Prostate gland (tissue), 2 donors: ENCODE data around the gene ZBTB7C. TPM values are rescaled to one million over a fixed set of nuclear protein-coding genes. Genes with fewer than 3 reads are reported as not detected.

Experiments
- DNase-seq: peaks from one replicate; pipeline ENCODE4 v3.0.0-alpha.2; 2019; ENCODE audit warnings: low spot score
- H3K27ac ChIP-seq, 2 donors: fragments of 200-600 bp; sonication (generic); 2 replicates each; pipeline ENCODE4 v1.5.1; 2017 to 2019
- H3K27me3 ChIP-seq: fragments of 200-600 bp; sonication (generic); replicated peaks from 2 replicates; pipeline ENCODE4 v1.5.1; 2019; ENCODE audit not compliant: insufficient read depth
- H3K36me3 ChIP-seq, 2 donors: fragments of 200-600 bp; sonication (generic); 1 replicate in 1 of 2; 2 replicates in 1 of 2; pipeline versions ENCODE4 v1.5.1 to v1.8.1; 2017 to 2019
- H3K4me1 ChIP-seq: fragments of 200-600 bp; sonication (generic); replicated peaks from 2 replicates; pipeline ENCODE4 v1.5.1; 2019
- H3K4me3 ChIP-seq, 2 donors: fragments of 200-600 bp; sonication (generic); 2 replicates each; pipeline ENCODE4 v1.5.1; 2017 to 2019
- H3K9me3 ChIP-seq: fragments of 200-600 bp; sonication (generic); 2 replicates; pipeline ENCODE4 v1.5.1; 2017
- CTCF ChIP-seq, 4 experiments: fragments of 200-600 bp in 2 of 4; fragments of 450-650 bp in 2 of 4; sonication (generic) in 2 of 4; IDR thresholded peaks; 1 replicate in 3 of 4; 2 replicates in 1 of 4; pipeline ENCODE4 v1.5.1; 2016 to 2019; ENCODE audit warnings: antibody characterized with exemption in 4 of 4, mild to moderate bottlenecking in 2 of 4, moderate library complexity in 2 of 4
- POLR2A ChIP-seq: fragments of 450-650 bp; IDR thresholded peaks from one replicate; pipeline ENCODE4 v1.6.1; 2016; ENCODE audit warnings: antibody characterized with exemption, mild to moderate bottlenecking
- POLR2AphosphoS5 ChIP-seq: sonication (generic); formaldehyde crosslinking; IDR thresholded peaks from one replicate; pipeline ENCODE4 v1.6.1; 2017; ENCODE audit warnings: antibody characterized with exemption
- WGBS: methylation state at CpG from one replicate; pipeline ENCODE4 v1.1.5; 2018; 5-methylcytosine and 5-hydroxymethylcytosine counted together
- intact Hi-C: fragments of 100-400 bp; cut with DNase I; formaldehyde crosslinking; loops from one replicate; pipeline ENCODE4 v1.14.2; 2022
- total RNA-seq, 2 donors: library from RNA; depleted of rRNA; stranded (reverse); fragments of >200 nt; gene quantifications; one replicate each; pipeline ENCODE4 v1.1.0, GENCODE V29; 2016

The ZBTB7C gene
- total RNA-seq, 2 donors from 2014 or later: 14.7 to 48.9 TPM

GRCh38 chr18:48176909-48177308 lies 232.3 kb downstream of the ZBTB7C start:
- no peak for DNase-seq
- Histone ChIP-seq H3K27me3 (peaks cover 3% of the 10 kb centered on the region), H3K4me3 (no peak overlapping the region), H3K4me1 (no peaks in the 10 kb centered on the region), H3K36me3 (no peaks in the 10 kb centered on the region), H3K9me3 (no peaks in the 10 kb centered on the region), H3K27ac (no peak overlapping the region)
- WGBS: 93% methylated on average over 4 of the region's 4 CpGs
- intact Hi-C loops: no loop called here
- TF ChIP-seq POLR2AphosphoS5 (no peak), POLR2A (no peak), CTCF (IDR thresholded peaks at IDR 0.05) (no peak)

GRCh38 chr18:48173557-48173956 lies 235.6 kb downstream of the ZBTB7C start:
- Histone ChIP-seq H3K27me3 (no peaks in the 10 kb centered on the region), H3K9me3 (no peaks in the 10 kb centered on the region), H3K36me3 (no peaks in the 10 kb centered on the region), H3K27ac (no peak overlapping the region), H3K4me1 (no peaks in the 10 kb centered on the region), H3K4me3 (no peak overlapping the region)
- no peak for DNase-seq
- intact Hi-C loops: no loop called here
- WGBS: 97% methylated on average over 2 of the region's 2 CpGs
- no peak for TF ChIP-seq POLR2A
- TF ChIP-seq CTCF (IDR thresholded peaks at IDR 0.05): no peak
- TF ChIP-seq POLR2AphosphoS5: no peak

- no peak overlapping the region for H3K4me3 ChIP-seq
- 90% methylated on average over 18 of the region's 19 CpGs for WGBS
- H3K27ac ChIP-seq: no peak overlapping the region
- no peaks in the 10 kb centered on the region for H3K9me3 ChIP-seq
- H3K36me3 ChIP-seq: no peaks in the 10 kb centered on the region
- no peaks in the 10 kb centered on the region for H3K4me1 ChIP-seq
- TF ChIP-seq POLR2AphosphoS5: no peak
- no peak for TF ChIP-seq POLR2A
- no peak for TF ChIP-seq CTCF (IDR thresholded peaks at IDR 0.05)
- no peak for DNase-seq
- H3K27me3 ChIP-seq: no peaks in the 10 kb centered on the region
- intact Hi-C loops: no loop called here
Measured at GRCh38 chr18:48172226-48173006, 236.8 kb downstream of the ZBTB7C start.

GRCh38 chr18:48171490-48172188 lies 237.5 kb downstream of the ZBTB7C start:
- intact Hi-C loops: no loop called here
- H3K4me1 ChIP-seq: no peaks in the 10 kb centered on the region
- no peak for DNase-seq
- 92% methylated on average over 6 of the region's 6 CpGs for WGBS
- no peak overlapping the region for H3K27ac ChIP-seq
- H3K9me3 ChIP-seq: no peaks in the 10 kb centered on the region
- TF ChIP-seq POLR2AphosphoS5 (no peak), POLR2A (no peak), CTCF (IDR thresholded peaks at IDR 0.05) (no peak)
- no peak overlapping the region for H3K4me3 ChIP-seq
- no peaks in the 10 kb centered on the region for H3K36me3 ChIP-seq
- no peaks in the 10 kb centered on the region for H3K27me3 ChIP-seq

- Histone ChIP-seq H3K36me3 (no peaks in the 10 kb centered on the region), H3K27ac (no peak overlapping the region), H3K9me3 (no peaks in the 10 kb centered on the region), H3K4me1 (no peaks in the 10 kb centered on the region), H3K4me3 (no peak overlapping the region), H3K27me3 (no peaks in the 10 kb centered on the region)
- TF ChIP-seq CTCF (IDR thresholded peaks at IDR 0.05) (no peak), POLR2AphosphoS5 (no peak), POLR2A (no peak)
- intact Hi-C loops: no loop called here
- no peak for DNase-seq
- 94% methylated on average over 5 of the region's 5 CpGs for WGBS
Measured at GRCh38 chr18:48170651-48171050, 238.5 kb downstream of the ZBTB7C start.
